Measurements from ENCODE around the gene C17orf100.

Gene C17orf100

DNA sequence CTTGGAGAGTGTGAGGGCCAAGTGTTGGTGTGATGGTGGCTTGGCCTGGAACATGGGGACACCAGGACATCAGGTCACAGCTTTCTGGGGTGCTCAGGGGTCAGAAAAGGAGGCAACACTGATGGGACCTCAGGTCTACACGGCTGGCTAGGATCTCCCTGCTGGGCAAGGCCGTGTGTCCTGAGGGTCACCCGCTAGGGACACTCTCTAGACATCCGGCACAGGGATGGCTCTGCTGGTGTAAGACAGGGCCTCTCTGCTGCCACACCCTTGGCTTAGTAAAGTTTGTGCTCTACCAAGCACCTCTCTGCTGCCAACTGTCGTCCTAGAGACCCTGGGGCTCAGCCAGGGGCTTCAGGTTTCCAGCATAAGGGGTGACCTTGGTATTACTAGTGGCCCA is 45.3 kb downstream of the C17orf100 start:
- H3K4me3 ChIP-seq (ENCODE audit: low read depth in 1 of 2, low read length in 1 of 2) = no peak overlapping the region
- H3K36me3 ChIP-seq = no peaks in the 10 kb centered on the region
- peaks cover 67% of the 10 kb centered on the region for H3K27me3 ChIP-seq
- no peaks in the 10 kb centered on the region for H3K4me1 ChIP-seq (ENCODE audit: control insufficient read depth in 1 of 2, insufficient read depth in 1 of 2, low read depth in 1 of 2, low read length in 1 of 2)
- TF ChIP-seq, protein P1, sequence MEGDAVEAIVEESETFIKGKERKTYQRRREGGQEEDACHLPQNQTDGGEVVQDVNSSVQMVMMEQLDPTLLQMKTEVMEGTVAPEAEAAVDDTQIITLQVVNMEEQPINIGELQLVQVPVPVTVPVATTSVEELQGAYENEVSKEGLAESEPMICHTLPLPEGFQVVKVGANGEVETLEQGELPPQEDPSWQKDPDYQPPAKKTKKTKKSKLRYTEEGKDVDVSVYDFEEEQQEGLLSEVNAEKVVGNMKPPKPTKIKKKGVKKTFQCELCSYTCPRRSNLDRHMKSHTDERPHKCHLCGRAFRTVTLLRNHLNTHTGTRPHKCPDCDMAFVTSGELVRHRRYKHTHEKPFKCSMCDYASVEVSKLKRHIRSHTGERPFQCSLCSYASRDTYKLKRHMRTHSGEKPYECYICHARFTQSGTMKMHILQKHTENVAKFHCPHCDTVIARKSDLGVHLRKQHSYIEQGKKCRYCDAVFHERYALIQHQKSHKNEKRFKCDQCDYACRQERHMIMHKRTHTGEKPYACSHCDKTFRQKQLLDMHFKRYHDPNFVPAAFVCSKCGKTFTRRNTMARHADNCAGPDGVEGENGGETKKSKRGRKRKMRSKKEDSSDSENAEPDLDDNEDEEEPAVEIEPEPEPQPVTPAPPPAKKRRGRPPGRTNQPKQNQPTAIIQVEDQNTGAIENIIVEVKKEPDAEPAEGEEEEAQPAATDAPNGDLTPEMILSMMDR (IDR thresholded peaks at IDR 0.05) = no peak
- no peak overlapping the region for H3K27ac ChIP-seq
- no peaks in the 10 kb centered on the region for H3K9me3 ChIP-seq

DNA sequence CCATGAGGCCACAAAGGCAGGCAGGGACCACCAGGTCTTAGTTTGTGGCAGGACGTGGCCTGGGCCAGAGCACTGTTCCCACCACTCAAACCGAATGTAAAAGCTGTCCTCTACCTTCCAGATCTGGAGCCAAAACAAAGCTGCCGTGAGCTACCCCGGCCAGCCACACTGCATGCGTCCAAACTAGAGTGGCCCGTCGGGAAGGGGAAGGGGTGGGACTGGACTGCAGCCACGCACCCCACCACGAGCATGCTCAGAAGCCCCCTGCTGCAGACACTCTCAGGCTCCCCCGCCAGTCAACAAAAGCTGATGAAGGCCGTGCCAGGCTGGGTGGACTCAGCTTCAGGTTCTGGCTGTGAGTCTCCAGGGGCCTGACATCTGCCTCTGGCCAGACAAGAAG is 46.4 kb downstream of the C17orf100 start:
- H3K4me1 ChIP-seq (ENCODE audit: control insufficient read depth in 1 of 2, insufficient read depth in 1 of 2, low read depth in 1 of 2, low read length in 1 of 2) = no peaks in the 10 kb centered on the region
- TF ChIP-seq, protein P1 (IDR thresholded peaks at IDR 0.05) = no peak
- no peak overlapping the region for H3K4me3 ChIP-seq (ENCODE audit: low read depth in 1 of 2, low read length in 1 of 2)
- peaks cover 67% of the 10 kb centered on the region for H3K27me3 ChIP-seq
- H3K36me3 ChIP-seq = no peaks in the 10 kb centered on the region
- no peak overlapping the region for H3K27ac ChIP-seq
- no peaks in the 10 kb centered on the region for H3K9me3 ChIP-seq

DNA sequence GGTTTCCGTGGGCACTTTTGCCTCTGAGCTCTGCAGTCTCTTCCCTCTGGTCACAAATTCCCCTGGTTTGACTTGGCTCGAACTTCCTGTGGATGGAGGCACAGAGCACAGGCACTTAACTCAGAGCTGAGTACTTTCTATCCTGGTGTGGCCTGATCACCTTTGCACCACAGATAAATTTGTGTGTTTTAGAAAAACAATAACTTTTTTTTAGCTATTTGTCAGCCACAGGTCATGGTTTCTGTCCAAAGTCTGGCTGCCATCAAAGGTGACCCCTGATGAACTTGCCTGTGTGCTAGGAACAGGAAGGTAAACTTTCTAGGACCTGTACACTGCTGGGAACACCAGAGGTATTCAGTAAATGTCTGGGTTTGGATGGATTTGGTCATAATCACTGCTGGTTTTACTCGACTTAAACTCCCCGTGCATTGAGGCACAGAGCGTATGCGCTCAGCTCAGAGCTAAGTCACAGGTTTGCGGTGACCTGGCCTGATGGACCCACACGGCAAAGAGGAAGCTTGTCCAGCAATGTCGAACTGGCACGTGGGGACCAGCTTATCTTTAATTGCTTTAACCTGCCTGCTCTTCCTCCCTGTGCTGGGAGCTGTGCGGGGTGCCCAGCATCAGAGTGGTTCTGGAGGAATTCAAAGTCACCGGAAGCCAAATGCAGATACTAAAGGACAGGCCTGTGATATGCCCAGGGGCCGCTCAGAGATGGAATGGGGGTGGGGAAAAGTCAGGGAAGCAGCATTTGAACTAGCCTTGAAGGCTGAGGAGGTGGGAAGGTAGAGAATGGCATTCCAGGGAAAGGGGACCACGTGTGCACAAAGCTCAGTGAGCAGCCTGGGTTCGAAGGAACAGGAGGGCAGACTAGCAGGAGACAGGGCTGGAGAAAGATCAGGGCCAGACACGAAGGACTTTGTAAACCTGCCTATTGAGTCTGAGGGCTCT is 48.7 kb downstream of the C17orf100 start:
- peaks cover 65% of the 10 kb centered on the region for H3K27me3 ChIP-seq
- H3K4me1 ChIP-seq (ENCODE audit: control insufficient read depth in 1 of 2, insufficient read depth in 1 of 2, low read depth in 1 of 2, low read length in 1 of 2) = no peaks in the 10 kb centered on the region
- H3K4me3 ChIP-seq (ENCODE audit: low read depth in 1 of 2, low read length in 1 of 2) = no peak overlapping the region
- H3K9me3 ChIP-seq = no peaks in the 10 kb centered on the region
- TF ChIP-seq, protein P1 (IDR thresholded peaks at IDR 0.05) = no peak
- no peaks in the 10 kb centered on the region for H3K36me3 ChIP-seq
- H3K27ac ChIP-seq = no peak overlapping the region

DNA sequence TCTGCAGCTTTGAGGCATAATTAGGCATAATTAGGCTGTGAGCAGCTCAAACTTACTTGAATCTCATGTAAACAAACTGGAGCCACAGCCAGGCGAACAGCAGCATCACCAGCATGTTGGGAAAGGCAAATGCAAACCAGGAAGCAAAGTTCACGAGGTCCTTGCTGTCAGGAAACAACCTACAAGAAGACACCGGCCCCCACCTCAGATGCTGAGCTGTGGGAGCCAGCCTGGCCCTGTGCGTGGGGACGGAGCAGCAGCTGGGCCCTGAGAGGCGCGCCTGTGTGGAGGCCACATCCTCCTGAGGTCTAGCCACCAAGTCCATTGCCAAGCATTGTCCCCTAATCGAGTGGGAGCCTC is 49.4 kb downstream of the C17orf100 start:
- Histone ChIP-seq H3K4me3 (ENCODE audit: low read depth in 1 of 2, low read length in 1 of 2) (no peak overlapping the region), H3K27ac (no peak overlapping the region), H3K4me1 (ENCODE audit: control insufficient read depth in 1 of 2, insufficient read depth in 1 of 2, low read depth in 1 of 2, low read length in 1 of 2) (no peaks in the 10 kb centered on the region), H3K27me3 (peaks cover 65% of the 10 kb centered on the region), H3K36me3 (no peaks in the 10 kb centered on the region), H3K9me3 (no peaks in the 10 kb centered on the region)
- TF ChIP-seq, protein P1 (IDR thresholded peaks at IDR 0.05) = no peak

DNA sequence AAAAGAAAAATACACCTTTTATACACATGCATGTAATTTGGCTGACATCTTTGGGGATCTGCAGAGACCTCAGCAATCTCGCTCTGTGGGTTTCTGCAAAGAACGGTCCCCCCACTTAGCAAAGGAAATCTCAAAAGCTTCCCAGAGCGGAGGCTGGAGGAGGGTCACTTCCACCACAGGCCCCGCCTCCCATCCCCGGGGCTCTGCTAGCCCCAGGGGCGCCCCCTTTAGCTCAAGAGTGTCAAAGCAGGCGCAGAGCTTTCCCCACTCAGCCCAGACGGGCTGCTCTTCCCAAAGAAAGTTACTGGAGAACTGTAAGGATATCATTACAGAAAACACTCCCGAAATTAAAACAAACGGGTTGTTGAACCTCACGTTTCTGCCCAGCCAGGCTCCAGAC is 50.2 kb downstream of the C17orf100 start:
- TF ChIP-seq, protein P1 (IDR thresholded peaks at IDR 0.05) = no peak
- Histone ChIP-seq H3K4me1 (ENCODE audit: control insufficient read depth in 1 of 2, insufficient read depth in 1 of 2, low read depth in 1 of 2, low read length in 1 of 2) (no peaks in the 10 kb centered on the region), H3K27me3 (peaks cover 64% of the 10 kb centered on the region), H3K9me3 (no peaks in the 10 kb centered on the region), H3K4me3 (ENCODE audit: low read depth in 1 of 2, low read length in 1 of 2) (no peak overlapping the region), H3K27ac (no peak overlapping the region), H3K36me3 (no peaks in the 10 kb centered on the region)
